ENCODE results near the gene TRPM8. TPM values are rescaled to one million over a fixed set of nuclear protein-coding genes. Genes with fewer than 3 reads are reported as not detected.

Gene TRPM8
- total RNA-seq, 2 donors from 2014 or later, result not detected

DNA sequence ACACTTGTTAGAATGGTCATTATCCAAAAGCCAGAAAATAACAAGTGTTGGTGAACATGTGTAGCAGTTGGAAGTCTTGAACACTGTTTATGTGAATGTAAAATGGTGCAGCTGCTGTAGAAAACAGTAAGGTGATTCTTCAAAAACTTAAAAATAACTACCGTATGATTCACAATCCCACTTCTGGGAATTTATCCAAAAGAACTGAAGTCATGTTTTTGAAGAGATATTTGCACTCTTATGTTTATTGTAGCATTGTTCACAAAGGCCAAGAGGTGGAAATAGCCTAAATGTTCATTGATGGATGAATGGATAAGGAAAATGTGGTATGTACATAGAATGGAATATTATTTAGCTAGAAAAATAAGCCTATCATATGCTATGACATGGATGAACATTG is 127.0 kb downstream of the TRPM8 start:
- H3K27me3 ChIP-seq (ENCODE audit: control insufficient read depth, insufficient read depth, low read length, poor library complexity, severe bottlenecking), result peaks cover 8% of the 10 kb centered on the region
- peaks cover 10% of the 10 kb centered on the region for H3K27me3 Mint-ChIP-seq (ENCODE audit: insufficient read depth)
- no peaks in the 10 kb centered on the region for H3K36me3 Mint-ChIP-seq (ENCODE audit: low read depth)
- TF ChIP-seq, protein P1, sequence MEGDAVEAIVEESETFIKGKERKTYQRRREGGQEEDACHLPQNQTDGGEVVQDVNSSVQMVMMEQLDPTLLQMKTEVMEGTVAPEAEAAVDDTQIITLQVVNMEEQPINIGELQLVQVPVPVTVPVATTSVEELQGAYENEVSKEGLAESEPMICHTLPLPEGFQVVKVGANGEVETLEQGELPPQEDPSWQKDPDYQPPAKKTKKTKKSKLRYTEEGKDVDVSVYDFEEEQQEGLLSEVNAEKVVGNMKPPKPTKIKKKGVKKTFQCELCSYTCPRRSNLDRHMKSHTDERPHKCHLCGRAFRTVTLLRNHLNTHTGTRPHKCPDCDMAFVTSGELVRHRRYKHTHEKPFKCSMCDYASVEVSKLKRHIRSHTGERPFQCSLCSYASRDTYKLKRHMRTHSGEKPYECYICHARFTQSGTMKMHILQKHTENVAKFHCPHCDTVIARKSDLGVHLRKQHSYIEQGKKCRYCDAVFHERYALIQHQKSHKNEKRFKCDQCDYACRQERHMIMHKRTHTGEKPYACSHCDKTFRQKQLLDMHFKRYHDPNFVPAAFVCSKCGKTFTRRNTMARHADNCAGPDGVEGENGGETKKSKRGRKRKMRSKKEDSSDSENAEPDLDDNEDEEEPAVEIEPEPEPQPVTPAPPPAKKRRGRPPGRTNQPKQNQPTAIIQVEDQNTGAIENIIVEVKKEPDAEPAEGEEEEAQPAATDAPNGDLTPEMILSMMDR (conservative IDR thresholded peaks at IDR 0.05), result no peak
- no peak overlapping the region for H3K27ac ChIP-seq (ENCODE audit: low read depth, low read length)
- H3K9ac ChIP-seq (ENCODE audit: extremely low read depth, low read length, poor library complexity, severe bottlenecking), result no peak overlapping the region
- no peaks in the 10 kb centered on the region for H3K4me1 ChIP-seq (ENCODE audit: control insufficient read depth, insufficient read depth, low read length)
- WGBS, 2 experiments (ENCODE audit: insufficient coverage in 1 of 2, insufficient read length in 1 of 2), result 88 to 100% methylated on average over 1 of the region's 1 CpG
- DNase-seq, result no peak
- no peaks in the 10 kb centered on the region for H3K9me3 ChIP-seq (ENCODE audit: control insufficient read depth, low read length)
- no peaks in the 10 kb centered on the region for H3K9me3 Mint-ChIP-seq
- no peaks in the 10 kb centered on the region for H3K36me3 ChIP-seq (ENCODE audit: control insufficient read depth, insufficient read depth, low read length)
- H3K4me3 Mint-ChIP-seq, result no peak overlapping the region
- H3K4me3 ChIP-seq (ENCODE audit: low read length), result no peak overlapping the region
- no peaks in the 10 kb centered on the region for H3K4me1 Mint-ChIP-seq
- H3K27ac Mint-ChIP-seq, result no peak overlapping the region

DNA sequence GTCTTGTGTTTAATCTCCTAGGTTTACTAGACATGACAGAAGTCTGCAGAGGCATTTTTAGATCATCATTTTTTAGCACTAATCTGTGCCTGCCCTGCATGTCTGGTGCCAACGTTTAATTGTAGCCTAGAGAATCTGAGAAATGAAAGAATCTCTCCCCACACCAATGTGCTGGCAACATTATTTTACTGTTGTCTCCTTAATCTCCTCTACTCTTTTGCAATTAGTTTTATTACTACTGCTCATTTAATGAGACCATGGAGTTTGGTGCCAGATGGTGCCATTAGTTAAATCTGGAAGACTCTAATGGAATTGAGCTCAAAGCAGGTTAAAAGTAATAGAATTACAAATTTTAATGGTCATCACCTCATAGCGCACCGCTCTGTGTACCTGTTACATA is 129.3 kb downstream of the TRPM8 start:
- Mint-ChIP-seq H3K9me3 (no peaks in the 10 kb centered on the region), H3K36me3 (ENCODE audit: low read depth) (no peaks in the 10 kb centered on the region), H3K4me3 (no peak overlapping the region), H3K27ac (no peak overlapping the region), H3K27me3 (ENCODE audit: insufficient read depth) (peaks cover 7% of the 10 kb centered on the region), H3K4me1 (no peaks in the 10 kb centered on the region)
- Histone ChIP-seq H3K4me3 (ENCODE audit: low read length) (no peak overlapping the region), H3K9ac (ENCODE audit: extremely low read depth, low read length, poor library complexity, severe bottlenecking) (no peak overlapping the region), H3K27me3 (ENCODE audit: control insufficient read depth, insufficient read depth, low read length, poor library complexity, severe bottlenecking) (peaks cover 5% of the 10 kb centered on the region), H3K9me3 (ENCODE audit: control insufficient read depth, low read length) (no peaks in the 10 kb centered on the region), H3K36me3 (ENCODE audit: control insufficient read depth, insufficient read depth, low read length) (no peaks in the 10 kb centered on the region), H3K4me1 (ENCODE audit: control insufficient read depth, insufficient read depth, low read length) (no peaks in the 10 kb centered on the region), H3K27ac (ENCODE audit: low read depth, low read length) (no peak overlapping the region)
- TF ChIP-seq, protein P1 (conservative IDR thresholded peaks at IDR 0.05), result no peak
- no peak for DNase-seq
- 92 to 95% methylated on average over 3 of the region's 3 CpGs for WGBS, 2 experiments (ENCODE audit: insufficient coverage in 1 of 2, insufficient read length in 1 of 2)

DNA sequence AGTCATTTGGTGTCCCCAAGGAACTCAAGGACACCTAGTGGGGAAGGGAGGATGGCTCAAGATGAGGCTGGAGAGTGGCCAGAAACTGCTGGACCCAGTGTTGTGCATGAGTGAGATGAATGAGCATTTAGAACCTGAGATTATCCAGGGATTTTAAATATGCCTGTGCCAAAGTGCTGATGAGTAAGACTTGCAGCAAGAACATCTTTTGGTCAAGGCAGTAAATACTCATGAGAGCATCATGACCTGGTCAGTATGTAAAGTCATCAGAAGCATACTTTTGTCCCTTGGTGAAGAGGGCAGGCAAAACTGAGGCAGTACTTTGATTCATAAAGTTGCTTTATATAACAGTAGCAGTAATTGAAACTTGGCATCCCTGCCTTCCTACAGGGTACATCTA is 130.2 kb downstream of the TRPM8 start:
- no peaks in the 10 kb centered on the region for H3K9me3 Mint-ChIP-seq
- H3K36me3 Mint-ChIP-seq (ENCODE audit: low read depth), result no peaks in the 10 kb centered on the region
- Histone ChIP-seq H3K27me3 (ENCODE audit: control insufficient read depth, insufficient read depth, low read length, poor library complexity, severe bottlenecking) (no peaks in the 10 kb centered on the region), H3K9ac (ENCODE audit: extremely low read depth, low read length, poor library complexity, severe bottlenecking) (no peak overlapping the region), H3K4me1 (ENCODE audit: control insufficient read depth, insufficient read depth, low read length) (no peaks in the 10 kb centered on the region), H3K27ac (ENCODE audit: low read depth, low read length) (no peak overlapping the region), H3K9me3 (ENCODE audit: control insufficient read depth, low read length) (no peaks in the 10 kb centered on the region), H3K4me3 (ENCODE audit: low read length) (no peak overlapping the region), H3K36me3 (ENCODE audit: control insufficient read depth, insufficient read depth, low read length) (no peaks in the 10 kb centered on the region)
- DNase-seq, result no peak
- peaks cover 7% of the 10 kb centered on the region for H3K27me3 Mint-ChIP-seq (ENCODE audit: insufficient read depth)
- no peak overlapping the region for H3K4me3 Mint-ChIP-seq
- no peak overlapping the region for H3K27ac Mint-ChIP-seq
- no peaks in the 10 kb centered on the region for H3K4me1 Mint-ChIP-seq
- TF ChIP-seq, protein P1 (conservative IDR thresholded peaks at IDR 0.05), result peak; percentile 32
